IPS DF 19.7 (cell line): ENCODE results near the gene ADAMTS20.

Experiments
- DNase-seq: peaks from one replicate; pipeline ENCODE4 v3.0.0-alpha.2; 2013; ENCODE audit warnings: low read depth, low spot score

ADAMTS20 gene

GRCh38 chr12:43315961-43316360 lies 236.0 kb downstream of the ADAMTS20 start:
- no peak for DNase-seq

DNA sequence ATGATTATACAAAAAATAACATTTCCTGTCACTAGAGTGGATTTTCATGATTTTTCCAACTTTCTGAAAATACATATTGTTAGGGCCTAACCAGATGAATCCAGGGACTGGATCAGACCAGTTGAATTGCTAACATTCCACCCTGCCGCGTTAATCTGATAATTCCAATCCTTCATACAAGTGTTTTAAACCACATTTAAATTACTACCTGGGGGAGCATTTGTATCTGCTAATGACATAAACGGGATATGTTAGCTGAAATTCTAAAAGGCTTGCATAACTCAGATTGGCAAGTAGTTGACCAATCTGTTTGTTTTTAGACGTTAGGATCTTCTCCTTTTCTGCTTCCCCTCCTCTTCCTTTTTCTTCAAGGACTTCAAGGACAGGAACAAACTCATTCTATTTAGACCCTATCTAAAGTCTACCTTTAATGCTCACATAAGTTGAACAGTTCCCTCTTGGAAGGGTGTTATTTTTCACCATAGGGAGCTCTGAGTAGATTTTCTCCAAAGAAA lies 239.0 kb downstream of the ADAMTS20 start:
- no peak for DNase-seq

- DNase-seq: no peak
Observed at GRCh38 chr12:43310596-43310995, 241.4 kb downstream of the ADAMTS20 start.

- no peak for DNase-seq
Observed at GRCh38 chr12:43309959-43310358, 242.0 kb downstream of the ADAMTS20 start.

DNA sequence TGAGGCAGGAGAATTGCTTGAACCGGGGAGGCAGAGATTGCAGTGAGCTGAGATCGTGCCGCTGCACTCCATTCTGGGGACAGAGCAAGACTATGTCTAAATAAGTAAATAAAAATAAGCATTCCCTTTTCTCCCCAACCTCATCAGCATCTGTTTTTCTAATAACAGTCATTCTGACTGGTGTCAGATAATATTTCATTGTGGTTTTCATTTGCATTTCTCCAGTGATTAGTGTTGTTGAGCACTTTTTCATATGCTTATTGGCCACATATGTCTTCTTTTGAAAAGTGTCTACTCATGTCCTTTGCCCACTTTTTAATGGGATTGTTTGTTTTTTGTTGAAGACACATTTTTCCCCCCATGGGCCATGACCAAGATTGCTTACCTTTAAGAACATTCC lies 243.2 kb downstream of the ADAMTS20 start:
- no peak for DNase-seq

- DNase-seq: no peak
Observed at GRCh38 chr12:43307126-43307525, 244.9 kb downstream of the ADAMTS20 start.

DNA sequence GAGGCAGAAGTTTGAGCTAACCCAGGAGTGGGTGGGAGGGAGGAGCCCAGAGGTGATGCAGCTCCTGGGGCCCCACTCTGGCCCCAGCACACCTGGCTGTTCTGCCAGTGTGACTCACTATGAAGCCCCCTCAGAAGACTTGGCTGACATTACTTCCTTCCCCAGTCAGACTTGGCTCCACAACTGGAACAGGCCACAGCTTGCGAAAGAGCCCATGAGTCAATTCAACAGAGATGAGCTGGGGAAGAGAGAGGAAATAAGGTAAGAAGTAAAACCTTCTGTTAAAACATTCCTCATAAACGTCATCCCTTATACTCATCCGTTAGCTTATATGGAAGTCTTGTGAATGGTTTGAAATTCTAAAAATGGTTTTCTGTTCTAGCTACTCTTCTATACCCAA lies 245.9 kb downstream of the ADAMTS20 start:
- no peak for DNase-seq

GRCh38 chr12:43305065-43305464 lies 246.9 kb downstream of the ADAMTS20 start:
- DNase-seq: no peak
